IMR-90 (cell line): ENCODE measurements around the gene NSUN6. TPM values are rescaled to one million over a fixed set of nuclear protein-coding genes. Genes with fewer than 3 reads are reported as not detected.

ENCODE experiments used
- ATAC-seq: fragments of 200-7000 bp; cut with Tn5 transposase; 2 replicates; pipeline ENCODE4 v1.9.1; 2020; ENCODE audit warnings: low read depth, mild to moderate bottlenecking, moderate library complexity
- BruUV-seq: library from RNA; stranded (reverse); fragments of 400-500 nt; replicated peaks from 2 replicates; lab custom pipeline; 2021; lab: Mats Ljungman, UMichigan
- CTCF ChIA-PET: fragments of 300-600 bp; formaldehyde crosslinking; extraction: SDS; loops from one replicate; lab custom pipeline; 2021; ENCODE audit warnings: antibody characterized with exemption; lab: Yijun Ruan, JAX
- POLR2A ChIA-PET: fragments of 300-600 bp; sonication (Branson Sonifier 250); formaldehyde crosslinking; loops from one replicate; lab custom pipeline; 2022; ENCODE audit warnings: antibody characterized with exemption; ENCODE audit not compliant: unreplicated experiment; lab: Charles Lee
- DNase-seq: peaks from one replicate; pipeline ENCODE4 v3.0.0; 2013
- H2AFZ ChIP-seq: replicated peaks from 2 replicates; pipeline ENCODE3; 2013; ENCODE audit warnings: low read length, mild to moderate bottlenecking; ENCODE audit not compliant: poor library complexity
- H2AK5ac ChIP-seq: 2 replicates; pipeline ENCODE4 v1.6.1; 2013; ENCODE audit warnings: low read depth, low read length, inconsistent platforms
- H2AK9ac ChIP-seq: replicated peaks from 2 replicates; pipeline ENCODE3; 2013; ENCODE audit warnings: mild to moderate bottlenecking, low read depth, low read length, moderate library complexity; ENCODE audit not compliant: poor library complexity
- H2BK120ac ChIP-seq: 2 replicates; pipeline ENCODE4 v1.6.1; 2013; ENCODE audit warnings: low read depth, low read length, inconsistent platforms
- H2BK15ac ChIP-seq: 3 replicates; pipeline ENCODE4 v1.6.1; 2013; ENCODE audit warnings: low read depth, low read length, inconsistent platforms
- H2BK20ac ChIP-seq: 2 replicates; pipeline ENCODE4 v1.6.1; 2013; ENCODE audit warnings: low read depth, mild to moderate bottlenecking, inconsistent platforms, low read length, moderate library complexity
- H2BK5ac ChIP-seq: 2 replicates; pipeline ENCODE4 v1.6.1; 2013; ENCODE audit warnings: mild to moderate bottlenecking, low read depth, low read length, inconsistent platforms; ENCODE audit not compliant: poor library complexity, severe bottlenecking
- H3K14ac ChIP-seq: replicated peaks from 2 replicates; pipeline ENCODE4 v1.6.1; 2013; ENCODE audit warnings: low read depth, low read length, inconsistent platforms
- H3K18ac ChIP-seq: 2 replicates; pipeline ENCODE4 v1.6.1; 2013; ENCODE audit warnings: low read depth, low read length, control low read depth
- H3K23ac ChIP-seq: 2 replicates; pipeline ENCODE4 v1.6.1; 2013; ENCODE audit warnings: low read depth, low read length, inconsistent platforms
- H3K27ac ChIP-seq: 2 replicates; pipeline ENCODE4 v1.5.1; 2013; ENCODE audit warnings: mild to moderate bottlenecking, control low read depth, low read length; ENCODE audit not compliant: insufficient read depth
- H3K27me3 ChIP-seq: 2 replicates; pipeline ENCODE4 v1.6.1; 2013; ENCODE audit warnings: low read length; ENCODE audit not compliant: control insufficient read depth, insufficient read depth
- H3K36me3 ChIP-seq: 2 replicates; pipeline ENCODE4 v1.6.1; 2013; ENCODE audit warnings: low read length, mixed read lengths; ENCODE audit not compliant: control insufficient read depth, insufficient read depth
- H3K4ac ChIP-seq: 2 replicates; pipeline ENCODE4 v1.6.1; 2013; ENCODE audit warnings: low read depth, low read length, inconsistent platforms
- H3K4me1 ChIP-seq: 2 replicates; pipeline ENCODE4 v1.6.1; 2013; ENCODE audit warnings: low read length, mixed read lengths; ENCODE audit not compliant: control insufficient read depth, insufficient read depth
- H3K4me2 ChIP-seq: 2 replicates; pipeline ENCODE4 v1.6.1; 2013; ENCODE audit warnings: low read depth, mild to moderate bottlenecking, control low read depth, low read length, moderate library complexity
- H3K4me3 ChIP-seq: 2 replicates; pipeline ENCODE4 v1.5.1; 2013; ENCODE audit warnings: low read depth, mild to moderate bottlenecking, control low read depth, low read length, moderate library complexity; ENCODE audit not compliant: insufficient read depth
- H3K56ac ChIP-seq: 2 replicates; pipeline ENCODE4 v1.6.1; 2013; ENCODE audit warnings: low read length, inconsistent platforms; ENCODE audit not compliant: insufficient read depth; ENCODE audit errors: extremely low read depth
- H3K79me1 ChIP-seq, 2 experiments: 2 replicates each; pipeline ENCODE4 v1.6.1; 2013; ENCODE audit warnings: low read length in 2 of 2, inconsistent platforms in 1 of 2, low read depth in 1 of 2
- H3K9ac ChIP-seq: 2 replicates; pipeline ENCODE4 v1.6.1; 2013; ENCODE audit warnings: low read depth, low read length, control low read depth
- H3K9me1 ChIP-seq: 2 replicates; pipeline ENCODE4 v1.6.1; 2013; ENCODE audit warnings: low read length, inconsistent platforms; ENCODE audit not compliant: insufficient read depth
- H3K9me3 ChIP-seq: 2 replicates; pipeline ENCODE4 v1.6.1; 2013; ENCODE audit warnings: low read length; ENCODE audit not compliant: control insufficient read depth, insufficient read depth
- H4K20me1 ChIP-seq: 2 replicates; pipeline ENCODE4 v1.6.1; 2013; ENCODE audit warnings: low read length, inconsistent platforms; ENCODE audit not compliant: insufficient read depth
- H4K5ac ChIP-seq: 2 replicates; pipeline ENCODE4 v1.6.1; 2013; ENCODE audit warnings: mild to moderate bottlenecking, low read depth, low read length, control low read depth
- H4K8ac ChIP-seq, 2 experiments: 2 replicates each; pipeline ENCODE4 v1.6.1; 2013; ENCODE audit warnings: low read depth in 2 of 2, low read length in 2 of 2, control low read depth in 1 of 2, inconsistent platforms in 1 of 2
- H4K91ac ChIP-seq: 2 replicates; pipeline ENCODE4 v1.6.1; 2013; ENCODE audit warnings: low read depth, low read length, inconsistent platforms; ENCODE audit not compliant: insufficient read depth
- BHLHE40 ChIP-seq: fragments of 150-350 bp; IDR thresholded peaks from 2 replicates; pipeline ENCODE4 v1.6.1; 2016; ENCODE audit warnings: mild to moderate bottlenecking, low read depth, low read length
- CEBPB ChIP-seq: IDR thresholded peaks from 2 replicates; pipeline ENCODE4 v1.6.1; 2012; ENCODE audit warnings: low read depth, low read length, improper control_type of control experiment
- CTCF ChIP-seq: conservative IDR thresholded peaks from 2 replicates; pipeline ENCODE4 v1.5.1; 2012; ENCODE audit warnings: mild to moderate bottlenecking, low read depth, low read length, improper control_type of control experiment
- ELK1 ChIP-seq: fragments of 150-350 bp; IDR thresholded peaks from 2 replicates; pipeline ENCODE4 v1.6.1; 2016; ENCODE audit warnings: low read depth, mild to moderate bottlenecking, low read length, moderate library complexity, borderline replicate concordance
- FOS ChIP-seq: fragments of 150-350 bp; IDR thresholded peaks from 2 replicates; pipeline ENCODE4 v1.6.1; 2016; ENCODE audit warnings: low read depth, low read length
- MAFK ChIP-seq: IDR thresholded peaks from 2 replicates; pipeline ENCODE4 v1.6.1; 2012; ENCODE audit warnings: low read depth, low read length, improper control_type of control experiment
- MAZ ChIP-seq: IDR thresholded peaks from 2 replicates; pipeline ENCODE4 v1.6.1; 2012; ENCODE audit warnings: low read depth, mild to moderate bottlenecking, low read length, improper control_type of control experiment, moderate library complexity, borderline replicate concordance
- MXI1 ChIP-seq: IDR thresholded peaks from 2 replicates; pipeline ENCODE4 v1.6.1; 2012; ENCODE audit warnings: low read depth, mild to moderate bottlenecking, low read length, moderate library complexity, borderline replicate concordance
- NFE2L2 ChIP-seq: fragments of 150-350 bp; IDR thresholded peaks from 2 replicates; pipeline ENCODE4 v1.6.1; 2016; ENCODE audit warnings: low read depth, mild to moderate bottlenecking, low read length
- POLR2A ChIP-seq: IDR thresholded peaks from 2 replicates; pipeline ENCODE4 v1.6.1; 2012; ENCODE audit warnings: mild to moderate bottlenecking, low read depth, low read length
- RAD21 ChIP-seq: IDR thresholded peaks from 2 replicates; pipeline ENCODE4 v1.6.1; 2012; ENCODE audit warnings: low read length, improper control_type of control experiment
- RCOR1 ChIP-seq: IDR thresholded peaks from 2 replicates; pipeline ENCODE4 v1.6.1; 2012; ENCODE audit warnings: mild to moderate bottlenecking, low read length, improper control_type of control experiment; ENCODE audit not compliant: insufficient replicate concordance
- RFX5 ChIP-seq: IDR thresholded peaks from 2 replicates; pipeline ENCODE4 v1.8.0; 2012; ENCODE audit warnings: low read depth, mild to moderate bottlenecking, low read length, moderate library complexity
- USF2 ChIP-seq: fragments of 150-350 bp; IDR thresholded peaks from 2 replicates; pipeline ENCODE4 v1.6.1; 2017; ENCODE audit warnings: mild to moderate bottlenecking, antibody characterized with exemption, low read length, low read depth
- WGBS, 2 experiments: methylation state at CpG; one replicate each; pipeline versions ENCODE4 v1.1.5 to v1.1.7; 2013; ENCODE audit warnings: missing lambda C conversion rate in 2 of 2; ENCODE audit not compliant: insufficient read length in 1 of 2; ENCODE audit errors: extremely low coverage in 2 of 2; 5-methylcytosine and 5-hydroxymethylcytosine counted together
- dilution Hi-C: fragments of 300-500 bp; cut with HindIII; formaldehyde crosslinking; loops from one replicate; pipeline ENCODE4 v1.14.3; 2018; ENCODE audit warnings: low sequenced_read_pairs; ENCODE audit not compliant: unreplicated experiment
- in situ Hi-C: fragments of 300-500 bp; cut with MboI; formaldehyde crosslinking; loops from 3 replicates; pipeline ENCODE4 v1.14.3; 2019; ENCODE audit warnings: low sequenced_read_pairs, inconsistent platforms, mixed read lengths
- intact Hi-C: fragments of 100-400 bp; cut with micrococcal nuclease; formaldehyde crosslinking; loops from 2 replicates; pipeline ENCODE4 v1.10.0; 2022
- polyA plus RNA-seq, 3 experiments: library from polyadenylated mRNA; depleted of rRNA; stranded (reverse); fragments of >200 nt; gene quantifications; 2 replicates each; pipeline ENCODE4 v1.2.3, GENCODE V29; 2012; ENCODE audit warnings: low replicate concordance in 1 of 3
- total RNA-seq: library from RNA; depleted of rRNA; stranded (reverse); fragments of >200 nt; gene quantifications from 2 replicates; pipeline ENCODE4 v1.2.3, GENCODE V29; 2012

NSUN6 gene
- total and polyA plus RNA-seq, 2 of the 4 experiments (the other 2 are of a cell fraction), result 4.6 to 11.5 TPM

GRCh38 chr10:18572959-18573561, 78.3 kb downstream of the NSUN6 start:
- Histone ChIP-seq H4K8ac (no peak overlapping the region), H3K27me3 (no peaks in the 10 kb centered on the region), H3K14ac (no peak overlapping the region), H3K18ac (no peak overlapping the region), H3K4me1 (no peaks in the 10 kb centered on the region), H3K9ac (no peak overlapping the region), H4K5ac (no peak overlapping the region), H3K56ac (no peak overlapping the region), H2BK20ac (no peak overlapping the region), H2BK15ac (no peak overlapping the region), H2BK120ac (no peak overlapping the region), H2AFZ (no peak overlapping the region), H4K20me1 (no peaks in the 10 kb centered on the region), H3K4me3 (no peak overlapping the region), H3K9me1 (no peaks in the 10 kb centered on the region), H4K91ac (no peak overlapping the region), H3K4me2 (no peak overlapping the region), H3K27ac (no peak overlapping the region), H3K9me3 (peaks cover 5% of the 10 kb centered on the region), H3K79me1 (no peaks in the 10 kb centered on the region), H2BK5ac (peak overlapping the region; percentile 66), H2AK9ac (no peak overlapping the region), H3K36me3 (peaks cover 3% of the 10 kb centered on the region; the same call in 1 of the 2 replicates), H2AK5ac (no peak overlapping the region), H3K4ac (no peak overlapping the region), H3K23ac (no peak overlapping the region)
- POLR2A ChIA-PET, result no interaction called here
- BruUV-seq, result no TSS peak
- DNase-seq, result no peak
- in situ Hi-C loops, result no loop called here
- intact Hi-C loops, result no loop called here
- no peak for TF ChIP-seq RAD21
- no peak for TF ChIP-seq MXI1
- TF ChIP-seq USF2, result no peak
- TF ChIP-seq NFE2L2, result no peak
- TF ChIP-seq RCOR1, result no peak
- no peak for TF ChIP-seq MAZ
- TF ChIP-seq CEBPB, result no peak
- no peak for TF ChIP-seq FOS
- TF ChIP-seq RFX5, result no peak
- no peak for TF ChIP-seq ELK1
- TF ChIP-seq BHLHE40, result no peak
- TF ChIP-seq CTCF, result no peak
- TF ChIP-seq MAFK, result no peak
- no peak for TF ChIP-seq POLR2A
- dilution Hi-C loops, result no loop called here
- CTCF ChIA-PET, result no interaction called here
- 86 to 100% methylated on average over 7 of the region's 8 CpGs for WGBS, 2 experiments
- no peak for ATAC-seq
